Stimulated activated CD4-positive, alpha-beta T cell treated with anti-CD3 and anti-CD28 coated beads, TNF-alpha, amount 100 ng/mL, for 4 hours (primary cell): Measurements from ENCODE around the gene DHX35.
A peak's percentile ranks its signal among the peaks of the same experiment; 100 is the strongest.
"Not testable (repeated sequence)": the region's sequence is repeated elsewhere in the genome, so short reads cannot be mapped to it uniquely, and the experiment has no call there.

Source experiments
- DNase-seq, 3 experiments: peaks; one replicate each; pipeline ENCODE4 v3.0.0-alpha.2; 2020; ENCODE audit warnings: low read depth in 3 of 3

DHX35 gene

DNA sequence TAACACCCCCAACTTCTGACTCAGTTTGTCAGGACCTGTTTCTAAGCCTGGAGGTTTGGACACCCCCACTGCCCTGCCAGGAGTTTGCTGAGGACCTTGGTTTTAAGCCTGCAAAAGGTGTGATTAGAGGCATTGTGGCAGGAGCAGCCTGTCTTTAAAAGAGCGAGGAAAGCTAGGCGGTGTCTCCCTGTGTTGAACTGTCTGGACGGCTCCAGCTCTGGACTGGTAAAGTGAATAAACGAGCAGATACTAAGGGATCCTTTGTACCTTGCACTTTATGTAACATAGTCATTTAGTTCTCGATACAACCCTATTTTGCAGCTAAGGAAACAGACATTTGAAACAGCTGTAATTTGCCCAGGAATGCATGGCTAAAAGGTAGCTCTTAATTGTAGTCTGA lies 21.5 kb upstream of the DHX35 start:
- DNase-seq = no peak

DNA sequence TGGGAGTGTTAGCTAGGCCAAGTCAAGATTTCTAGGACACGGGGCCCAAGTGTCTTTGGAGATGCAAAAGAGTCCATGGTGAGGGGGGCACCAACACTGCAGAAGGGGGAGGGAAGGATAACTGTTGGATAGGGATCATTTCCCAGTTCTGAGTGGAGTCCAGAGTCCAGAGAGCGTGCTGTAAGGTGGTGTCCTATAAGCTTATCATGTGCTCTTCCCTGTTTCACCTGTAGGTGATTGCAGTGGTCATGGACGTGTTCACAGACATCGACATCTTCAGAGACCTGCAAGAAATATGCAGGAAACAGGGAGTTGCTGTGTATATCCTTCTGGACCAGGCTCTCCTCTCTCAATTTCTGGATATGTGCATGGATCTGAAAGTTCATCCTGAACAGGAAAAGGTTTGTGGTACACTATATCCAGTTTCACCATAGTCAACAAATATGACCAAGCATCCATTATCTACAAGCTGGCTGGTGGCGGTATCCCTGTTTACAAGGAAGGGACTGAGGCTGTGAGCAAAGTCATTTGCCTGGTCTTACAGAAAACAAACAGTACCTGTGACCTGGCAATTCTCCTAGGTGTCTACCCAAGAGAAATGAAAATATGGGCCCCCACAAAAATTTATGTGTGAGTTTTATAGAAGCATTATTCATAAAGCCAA lies 20.3 kb upstream of the DHX35 start:
- no peak for DNase-seq

DNA sequence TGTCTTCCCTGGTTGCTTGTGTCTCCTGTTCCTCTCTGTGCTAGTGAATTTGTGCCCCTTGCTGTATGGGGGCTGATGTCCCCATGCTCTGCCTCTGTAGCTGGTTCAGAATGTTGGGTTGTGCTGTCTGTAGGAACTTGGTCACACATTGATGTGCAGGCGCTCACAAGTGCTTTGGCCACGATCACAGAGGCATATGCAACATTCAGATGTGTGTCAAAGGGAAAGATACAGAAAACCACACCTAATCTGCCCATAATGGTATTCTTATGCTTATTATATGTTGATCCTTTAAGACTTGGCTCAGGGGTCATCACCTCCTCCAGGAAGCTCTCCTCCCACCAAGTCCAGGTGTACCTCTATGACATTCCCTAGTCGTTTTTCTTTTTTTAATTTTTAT lies 17.1 kb upstream of the DHX35 start:
- no peak for DNase-seq

DNA sequence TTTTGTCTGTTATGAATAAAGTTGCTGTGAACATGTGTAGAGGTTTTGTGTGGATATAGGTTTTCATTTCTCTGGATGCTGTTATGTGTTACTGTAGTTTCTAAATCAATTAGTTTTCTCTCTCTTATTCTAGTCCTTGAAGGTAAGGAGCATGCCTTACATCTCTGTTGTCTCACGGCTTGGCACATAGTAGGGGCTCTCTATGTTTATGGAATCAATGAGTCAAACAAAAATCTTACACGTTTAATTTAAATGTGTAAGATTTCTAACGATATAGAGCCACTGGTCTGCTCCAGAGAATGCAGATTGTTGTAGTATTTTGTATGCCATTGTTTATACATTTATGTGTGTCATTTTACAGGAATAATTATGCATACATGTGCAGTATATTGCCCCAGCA lies 15.3 kb upstream of the DHX35 start:
- no peak for DNase-seq

DNA sequence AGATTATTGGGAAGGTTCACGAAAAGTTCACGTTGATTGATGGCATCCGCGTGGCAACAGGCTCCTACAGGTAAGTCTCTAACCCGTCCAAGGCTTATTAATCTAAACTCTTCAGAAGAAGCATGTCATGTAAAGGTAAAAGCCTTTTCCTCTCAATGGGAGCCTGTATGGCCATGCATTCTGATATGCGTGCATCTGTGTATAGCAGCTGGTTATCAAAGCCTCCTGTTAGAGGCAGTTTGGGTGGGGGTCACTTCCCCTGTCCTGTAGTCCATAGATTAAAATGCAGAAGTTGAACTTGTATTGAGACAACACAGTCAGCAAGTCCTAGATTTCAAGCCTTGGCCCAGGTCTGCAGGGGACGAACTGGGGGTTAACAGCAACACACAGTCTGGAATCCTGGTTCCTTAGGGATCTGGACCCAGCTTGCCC lies 14.2 kb upstream of the DHX35 start:
- DNase-seq = no peak

DNA sequence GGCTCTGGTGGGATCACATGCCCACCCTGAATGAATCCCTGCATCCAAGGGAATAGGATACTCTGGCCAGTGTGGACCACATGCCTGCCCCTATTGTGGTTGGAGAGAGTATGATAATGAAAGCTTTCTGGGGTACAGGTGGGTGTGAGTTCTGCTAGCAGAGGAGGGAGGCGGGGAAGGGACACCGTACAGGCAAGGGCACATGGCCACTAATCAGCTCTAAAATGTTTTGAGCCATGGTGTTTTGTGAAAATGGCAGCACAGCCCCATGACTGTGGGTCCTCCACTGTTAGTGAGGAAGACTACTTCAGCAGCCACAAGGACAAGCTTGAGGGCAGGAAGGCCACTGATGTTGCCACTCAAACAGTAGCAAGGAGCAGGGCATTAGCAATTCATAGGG lies 11.9 kb upstream of the DHX35 start:
- no peak for DNase-seq

DNA sequence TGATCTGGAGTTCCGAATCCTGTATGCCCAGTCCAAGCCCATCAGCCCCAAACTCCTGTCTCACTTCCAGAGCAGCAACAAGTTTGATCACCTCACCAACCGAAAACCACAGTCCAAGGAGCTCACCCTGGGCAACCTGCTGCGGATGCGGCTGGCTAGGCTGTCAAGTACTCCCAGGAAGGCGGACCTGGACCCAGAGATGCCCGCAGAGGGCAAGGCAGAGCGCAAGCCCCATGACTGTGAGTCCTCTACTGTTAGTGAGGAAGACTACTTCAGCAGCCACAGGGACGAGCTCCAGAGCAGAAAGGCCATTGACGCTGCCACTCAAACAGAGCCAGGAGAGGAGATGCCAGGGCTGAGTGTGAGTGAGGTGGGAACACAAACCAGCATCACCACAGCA lies 10.5 kb upstream of the DHX35 start:
- no peak for DNase-seq

DNA sequence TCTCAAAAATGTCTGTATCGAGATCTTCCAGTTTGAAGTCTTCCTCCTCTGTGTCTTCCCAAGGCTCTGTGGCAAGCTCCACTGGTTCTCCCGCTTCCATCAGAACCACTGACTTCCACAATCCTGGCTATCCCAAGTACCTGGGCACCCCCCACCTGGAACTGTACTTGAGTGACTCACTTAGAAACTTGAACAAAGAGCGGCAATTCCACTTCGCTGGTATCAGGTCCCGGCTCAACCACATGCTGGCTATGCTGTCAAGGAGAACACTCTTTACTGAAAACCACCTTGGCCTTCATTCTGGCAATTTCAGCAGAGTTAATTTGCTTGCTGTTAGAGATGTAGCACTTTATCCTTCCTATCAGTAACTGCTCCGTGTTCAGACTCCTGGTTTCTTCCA lies 10.0 kb upstream of the DHX35 start:
- no peak for DNase-seq

DNA sequence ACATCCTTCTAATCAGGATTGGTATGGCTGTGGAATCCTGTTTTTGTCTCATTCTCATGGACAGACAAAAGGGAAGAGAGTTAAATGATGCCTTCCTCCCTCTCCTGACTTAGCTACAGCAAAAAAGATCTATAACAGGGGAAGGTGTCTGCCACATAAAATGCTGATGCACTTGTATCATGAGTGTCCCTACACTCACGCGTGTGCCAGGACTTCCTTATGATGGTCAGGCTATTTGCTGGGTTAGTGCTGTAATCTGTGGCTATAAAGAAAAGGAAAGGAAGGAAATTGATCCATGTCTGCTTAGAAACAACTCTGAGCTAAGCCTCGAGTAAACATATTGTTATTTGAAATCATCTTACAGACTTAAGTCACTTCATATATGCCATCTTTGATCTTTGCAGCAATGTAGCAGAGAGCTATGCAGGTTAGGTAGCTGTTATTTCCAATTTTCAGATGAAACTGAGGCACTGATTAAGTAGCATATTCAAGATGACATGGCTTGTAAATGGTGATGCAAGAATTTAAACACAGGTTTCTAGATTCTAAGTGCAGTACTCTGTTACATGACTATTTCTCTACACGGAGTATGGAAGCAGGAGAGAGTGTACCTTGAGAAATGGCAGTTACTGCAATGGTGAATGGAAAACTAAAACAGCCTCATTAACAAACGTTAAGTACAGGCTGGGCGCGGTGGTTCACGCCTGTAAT lies 8.4 kb upstream of the DHX35 start:
- no peak for DNase-seq

DNA sequence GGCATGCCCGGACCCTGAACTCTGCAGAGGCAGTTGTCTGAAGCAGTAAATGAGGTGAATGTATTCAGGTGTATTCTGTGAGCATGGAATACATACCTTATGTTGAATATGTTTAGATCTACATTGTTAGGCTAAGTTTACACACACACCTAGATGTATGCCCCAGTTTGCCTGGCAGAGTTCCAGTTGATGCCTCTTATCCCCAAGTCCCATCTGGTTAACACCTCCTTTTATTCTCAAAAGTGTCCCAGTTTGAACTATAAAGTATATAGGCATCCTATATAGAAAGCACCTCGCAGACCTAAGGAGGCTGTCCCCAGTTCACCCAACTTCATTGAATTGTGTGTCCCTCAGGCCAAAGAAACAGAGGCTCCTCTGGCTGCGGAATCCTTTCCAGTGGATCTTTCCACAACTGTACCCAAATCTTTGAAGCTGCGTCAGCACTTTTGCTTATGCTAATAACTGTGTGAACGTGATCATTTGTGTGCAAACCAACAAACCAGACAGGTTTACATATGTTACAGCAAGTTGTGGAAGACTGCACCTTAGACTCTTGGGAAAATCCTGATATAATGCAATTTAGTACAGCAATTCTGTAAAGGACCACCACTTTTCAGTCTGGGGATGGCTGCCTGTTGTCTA lies 4.8 kb upstream of the DHX35 start:
- DNase-seq = no peak

DNA sequence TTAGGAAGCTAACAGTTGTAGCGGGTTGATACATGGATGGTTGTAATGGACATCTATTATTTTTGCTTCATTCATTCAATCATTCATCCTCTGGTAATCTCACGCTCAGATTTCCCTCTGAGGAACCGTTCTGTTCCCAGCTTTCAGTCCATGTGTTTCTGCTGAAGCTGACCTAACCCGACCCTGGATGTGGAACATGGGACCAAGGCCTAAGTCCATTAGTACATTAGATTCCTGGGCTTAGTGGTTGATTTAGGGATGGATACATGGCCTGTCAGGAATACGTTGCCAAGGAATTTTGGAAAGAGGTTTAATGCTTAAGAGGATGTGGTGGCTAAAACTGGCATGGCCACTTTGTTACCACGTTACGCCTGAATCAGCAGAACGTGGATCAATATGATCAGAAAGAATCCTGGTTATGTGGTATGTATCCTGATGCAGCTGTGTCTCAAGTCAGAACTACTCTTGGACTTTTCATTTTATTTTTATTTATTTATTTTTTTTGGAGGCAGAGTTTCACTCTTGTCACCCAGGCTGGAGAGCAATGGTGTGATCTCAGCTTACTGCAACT lies 4.1 kb upstream of the DHX35 start:
- no peak for DNase-seq

DNA sequence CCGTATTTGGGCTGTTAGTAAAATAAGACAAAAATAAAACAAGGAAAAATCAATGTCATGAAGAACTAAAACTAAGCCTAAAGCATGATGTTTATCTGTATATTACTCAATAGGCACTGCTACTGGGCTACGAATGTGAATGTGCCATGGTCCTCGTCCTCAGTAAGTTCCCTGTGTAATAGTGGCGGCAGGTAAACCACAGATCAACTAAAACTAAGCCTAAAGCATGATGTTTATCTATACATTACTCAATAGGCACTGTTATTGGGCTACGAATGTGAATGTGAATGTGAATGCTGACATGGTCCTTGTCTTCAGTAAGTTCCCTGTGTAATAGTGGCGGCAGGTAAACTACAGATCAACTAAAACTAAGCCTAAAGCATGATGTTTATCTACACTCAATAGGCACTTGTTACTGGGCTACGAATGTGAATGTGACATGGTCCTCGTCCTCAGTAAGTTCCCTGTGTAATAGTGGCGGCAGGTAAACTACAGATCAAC lies 1.9 kb upstream of the DHX35 start:
- not testable (repeated sequence) for DNase-seq

DNA sequence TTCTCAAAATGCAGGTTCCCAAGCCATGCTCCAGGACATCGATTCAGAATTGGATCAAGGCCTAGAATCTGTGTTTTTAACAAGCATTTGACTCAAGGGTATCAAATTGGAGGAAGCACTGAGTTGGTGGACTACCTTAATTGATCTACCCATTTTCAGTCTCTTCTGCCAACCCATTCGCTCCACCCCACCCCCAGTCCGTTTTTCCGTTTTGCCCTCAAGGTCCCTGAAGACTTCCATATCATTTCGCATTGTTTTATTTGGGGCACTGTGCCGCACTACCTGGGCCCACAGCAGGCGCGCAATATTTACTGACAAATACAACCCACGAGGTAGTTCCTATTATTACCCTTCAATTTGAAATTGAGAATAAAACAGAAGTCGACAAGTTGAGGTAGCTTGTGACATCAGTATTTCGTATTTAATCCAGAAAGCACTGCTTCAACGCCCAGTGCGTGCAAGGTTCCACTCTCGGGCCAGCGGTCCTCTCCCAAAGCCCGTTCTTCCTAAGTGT lies 557 bp upstream of the DHX35 start:
- DNase-seq = peak in 2 of 3 experiments; percentile 3 to 12

DNA sequence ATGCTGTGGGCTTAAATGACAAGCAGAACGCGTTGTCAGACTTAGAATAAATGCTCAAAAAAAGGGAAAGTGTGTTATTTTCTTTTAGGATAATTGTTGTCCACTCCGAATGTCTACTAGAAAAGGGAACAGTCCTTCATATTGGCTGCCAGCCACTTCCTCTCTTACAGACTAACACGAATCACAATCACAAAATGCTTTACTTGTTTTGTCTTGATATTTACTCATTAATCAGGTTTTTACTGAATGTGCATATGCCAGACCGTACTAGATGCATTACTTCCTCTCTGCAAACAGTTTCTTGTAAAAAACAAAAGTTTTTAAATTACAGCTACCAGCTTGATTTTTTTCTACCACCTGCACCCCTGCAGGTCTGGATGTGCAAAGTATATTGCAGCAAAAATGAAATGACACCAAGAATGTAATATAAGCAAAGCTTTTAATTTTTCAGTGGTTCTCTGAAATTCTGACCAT lies 821 bp downstream of the DHX35 start:
- DNase-seq = no peak

DNA sequence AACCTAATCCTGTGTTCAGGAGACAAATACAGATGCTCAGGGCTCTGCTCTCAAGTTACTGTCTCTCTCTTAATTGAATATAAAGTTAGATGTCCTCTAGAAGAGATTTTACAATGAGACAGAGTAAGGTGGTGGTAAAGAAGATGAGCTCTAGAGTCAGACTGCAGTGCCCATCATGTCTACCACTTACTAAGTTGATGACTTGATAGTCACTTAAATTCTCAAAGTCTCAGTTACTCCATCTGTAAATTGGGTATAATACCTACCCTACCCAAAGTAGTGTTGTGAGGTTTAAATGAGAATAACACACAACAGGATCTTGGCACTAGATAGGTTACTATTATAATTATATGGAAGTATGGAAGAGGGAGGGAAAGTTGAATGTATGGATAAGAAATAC lies 1.6 kb downstream of the DHX35 start:
- DNase-seq = no peak

DNA sequence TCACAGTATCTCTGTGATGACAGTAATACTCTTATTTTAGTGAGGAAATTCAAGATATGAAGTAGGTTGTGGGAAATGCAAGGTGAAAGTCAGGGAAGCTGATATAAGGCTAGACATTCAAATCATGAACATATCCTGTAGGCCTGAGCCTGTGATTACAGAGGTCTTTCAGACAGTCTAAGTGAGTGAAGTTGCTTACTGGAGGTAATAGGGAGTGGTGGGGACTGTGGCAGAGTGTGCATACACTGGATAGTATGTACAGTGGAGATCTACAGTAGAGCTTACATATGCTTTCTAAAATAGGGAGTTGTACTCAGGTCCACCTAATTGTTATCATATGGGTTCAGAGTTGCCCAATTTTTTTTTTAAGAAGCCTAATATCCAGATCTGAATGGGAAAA lies 3.1 kb downstream of the DHX35 start:
- DNase-seq = no peak

DNA sequence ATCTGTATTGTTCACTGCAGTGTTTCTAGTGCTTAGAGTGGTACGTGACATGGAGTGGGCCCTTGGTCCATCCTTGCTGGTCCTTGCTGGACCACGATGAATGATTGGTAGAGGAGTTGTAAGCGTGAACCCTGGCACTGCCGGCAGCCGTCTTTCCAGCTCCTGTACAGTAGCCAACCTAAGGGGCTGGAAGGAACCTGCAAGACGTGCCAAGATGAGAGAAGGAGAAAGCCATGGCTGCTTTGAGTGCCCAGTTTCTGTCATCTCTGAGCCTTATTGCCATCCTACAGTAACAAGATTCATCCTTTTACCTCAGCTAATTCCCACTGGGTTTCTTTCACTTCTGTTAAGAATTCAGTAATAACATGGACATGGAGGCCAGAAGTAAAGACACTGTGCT lies 5.9 kb downstream of the DHX35 start:
- DNase-seq = no peak

DNA sequence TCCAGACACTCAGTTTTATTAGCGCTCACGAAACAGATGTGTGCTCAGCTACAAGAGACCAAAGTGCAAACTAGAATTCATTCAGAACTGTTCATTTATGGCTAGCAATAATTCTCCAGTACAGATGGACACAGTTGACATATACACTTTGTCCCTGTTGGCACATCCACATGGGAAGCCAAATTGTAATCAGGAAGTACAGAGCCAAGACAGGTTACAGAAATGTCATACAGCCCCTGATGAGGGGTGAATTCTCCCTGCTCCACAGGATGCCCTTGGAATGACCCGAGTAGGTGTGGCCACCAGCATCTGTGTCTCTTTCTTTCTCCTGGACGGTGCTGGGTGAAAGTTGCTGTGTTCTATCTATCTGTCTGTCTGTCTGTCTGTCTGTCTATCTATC lies 7.6 kb downstream of the DHX35 start:
- DNase-seq = no peak

DNA sequence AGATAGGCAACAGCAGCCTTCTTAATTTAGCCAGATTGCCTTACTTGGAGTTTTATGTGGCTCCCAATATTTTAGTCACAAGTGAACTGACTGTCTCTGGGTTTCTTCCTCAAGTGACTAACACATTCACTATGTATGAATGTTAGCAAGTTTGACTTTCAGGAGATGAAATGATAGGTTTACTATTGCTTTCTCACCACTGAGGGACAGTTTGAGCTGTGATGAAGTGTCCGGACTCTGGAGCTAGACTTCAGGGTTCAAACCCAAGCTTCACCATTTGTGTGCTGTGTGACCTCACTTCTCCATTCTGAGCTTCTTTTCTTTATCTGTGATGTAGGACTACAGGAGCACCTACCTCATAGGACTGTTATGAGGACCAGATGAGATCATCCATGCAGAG lies 8.2 kb downstream of the DHX35 start:
- DNase-seq = no peak

DNA sequence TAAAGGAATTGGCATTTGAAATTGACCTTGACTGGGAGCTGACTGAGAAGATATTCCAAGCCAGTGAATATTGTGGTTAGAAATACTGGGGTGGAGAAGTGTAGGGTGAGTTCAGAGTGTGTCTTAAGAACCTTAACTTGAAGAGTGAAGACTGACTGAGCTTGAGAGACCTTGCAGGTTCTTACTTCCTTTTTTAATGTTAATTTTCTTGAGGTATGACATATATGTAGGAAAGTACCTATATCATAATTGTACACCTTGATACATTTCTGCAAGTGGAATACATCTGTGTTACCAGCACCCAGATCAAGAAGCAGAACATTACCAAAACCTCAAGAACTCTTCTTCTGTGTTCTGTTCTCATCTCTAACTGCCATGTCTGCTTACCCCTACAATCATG lies 11.0 kb downstream of the DHX35 start:
- DNase-seq = no peak

DNA sequence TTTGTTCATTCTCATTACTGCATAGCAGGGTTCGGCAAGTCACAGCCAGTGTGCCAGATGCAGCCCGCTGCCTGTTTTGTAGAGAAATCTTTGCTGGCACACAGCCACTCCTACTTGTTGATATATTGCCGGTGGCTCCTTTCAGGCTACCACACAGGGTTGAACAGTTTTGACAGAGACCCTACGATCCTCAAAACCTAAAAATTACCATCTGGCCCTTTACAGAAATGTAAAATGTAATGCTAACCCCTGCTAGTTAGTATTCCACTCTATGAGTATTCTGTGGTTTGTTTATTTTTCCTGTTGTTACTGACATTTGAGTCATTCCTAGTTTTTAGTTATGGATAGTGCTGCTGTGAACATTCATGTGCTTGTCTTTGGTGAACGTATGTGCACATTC lies 11.5 kb downstream of the DHX35 start:
- no peak for DNase-seq

DNA sequence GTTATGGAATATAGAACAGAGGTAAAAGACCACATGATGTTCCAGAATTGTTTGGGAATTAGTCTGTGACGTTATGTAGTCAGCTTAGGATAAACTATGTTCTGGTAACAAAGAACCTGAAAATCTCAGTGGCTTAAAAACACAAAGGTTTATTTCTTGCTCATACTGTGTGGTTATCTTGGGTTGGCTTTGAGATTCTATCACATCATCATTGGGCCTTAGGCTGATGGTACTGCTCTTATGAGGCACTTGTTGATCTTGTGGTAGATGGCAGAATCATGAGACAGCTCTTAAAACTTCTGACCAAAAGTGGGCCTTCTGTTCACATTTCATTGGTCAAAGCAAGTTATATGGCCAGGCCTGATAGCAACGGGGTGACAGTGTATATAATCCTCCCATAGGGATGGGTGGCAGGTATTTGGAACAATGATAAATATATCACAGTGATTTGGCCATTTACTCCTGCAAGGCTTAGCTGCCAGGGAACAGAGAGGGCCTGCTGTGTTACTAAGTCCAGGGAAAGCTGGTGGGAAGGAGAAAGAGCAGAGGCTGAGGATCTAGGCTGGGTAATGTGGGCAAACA lies 13.5 kb downstream of the DHX35 start:
- DNase-seq = no peak
